Measurements from ENCODE around the gene TBC1D23. TPM values are rescaled to one million over a fixed set of nuclear protein-coding genes. Genes with fewer than 3 reads are reported as not detected.

Gene TBC1D23
- polyA plus RNA-seq, 3 donors, result 10.2 to 22.7 (median 12.2) TPM

DNA sequence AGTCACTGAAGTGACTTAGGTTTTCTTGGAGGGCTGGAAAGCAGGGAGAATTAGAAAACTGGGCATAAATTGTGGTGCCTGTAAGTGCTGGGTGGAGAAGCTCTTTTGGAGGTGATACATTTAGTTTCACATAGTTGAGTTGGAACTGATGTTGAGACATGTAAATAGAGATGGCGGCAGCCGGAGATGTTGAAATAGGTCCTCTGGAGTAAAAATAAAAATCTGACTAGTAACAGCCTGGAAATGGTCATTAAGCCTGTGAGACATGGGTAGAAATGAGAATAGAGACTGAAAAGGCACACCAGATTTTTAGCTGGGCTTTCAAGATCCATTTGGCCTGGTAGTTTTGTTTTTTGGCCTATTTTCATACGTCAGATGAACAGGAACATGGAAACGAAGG lies 70.9 kb downstream of the TBC1D23 start:
- Histone ChIP-seq H3K4me1 (ENCODE audit: control insufficient read depth in 1 of 2, insufficient read depth in 2 of 2, low read length in 2 of 2) (peaks cover 12 to 16% of the 10 kb centered on the region in 2 donors), H3K4me3 (replicated peaks in 1 of 3; ENCODE audit: low read depth in 2 of 3, low read length in 3 of 3) (no peak overlapping the region), H2AFZ (ENCODE audit: insufficient read depth, low read depth, low read length, poor library complexity, severe bottlenecking) (no peak overlapping the region), H3K9me3 (replicated peaks in 1 of 2; ENCODE audit: control insufficient read depth in 1 of 2, insufficient read depth in 1 of 2, low read length in 2 of 2) (no peaks in the 10 kb centered on the region), H3K4me2 (replicated peaks; ENCODE audit: extremely low read depth, low read length, poor library complexity, severe bottlenecking) (no peak overlapping the region), H4K20me1 (ENCODE audit: insufficient read depth, low read length) (no peaks in the 10 kb centered on the region), H3K27me3 (ENCODE audit: control insufficient read depth in 2 of 2, insufficient read depth in 2 of 2, low read length in 2 of 2) (no peaks in the 10 kb centered on the region), H3K36me3 (replicated peaks in 1 of 2; ENCODE audit: control insufficient read depth in 1 of 2, insufficient read depth in 2 of 2, low read length in 2 of 2) (peaks cover 0 to 9% of the 10 kb centered on the region in 2 donors), H3K79me2 (ENCODE audit: insufficient read depth, low read length) (no peaks in the 10 kb centered on the region), H3K9ac (ENCODE audit: insufficient read depth, low read length, poor library complexity, severe bottlenecking) (no peak overlapping the region), H3K27ac (ENCODE audit: low read depth in 1 of 2, low read length in 2 of 2) (no peak overlapping the region)
- DNase-seq, result no peak
- peaks cover 0 to 2% (median 0%) of the 10 kb centered on the region in 3 donors for H3K27me3 Mint-ChIP-seq (ENCODE audit: low read depth in 3 of 3)
- H3K9me3 Mint-ChIP-seq, result peaks cover 0 to 11% (median 4%) of the 10 kb centered on the region in 7 donors
- no peak overlapping the region for H3K27ac Mint-ChIP-seq
- TF ChIP-seq, protein P1, sequence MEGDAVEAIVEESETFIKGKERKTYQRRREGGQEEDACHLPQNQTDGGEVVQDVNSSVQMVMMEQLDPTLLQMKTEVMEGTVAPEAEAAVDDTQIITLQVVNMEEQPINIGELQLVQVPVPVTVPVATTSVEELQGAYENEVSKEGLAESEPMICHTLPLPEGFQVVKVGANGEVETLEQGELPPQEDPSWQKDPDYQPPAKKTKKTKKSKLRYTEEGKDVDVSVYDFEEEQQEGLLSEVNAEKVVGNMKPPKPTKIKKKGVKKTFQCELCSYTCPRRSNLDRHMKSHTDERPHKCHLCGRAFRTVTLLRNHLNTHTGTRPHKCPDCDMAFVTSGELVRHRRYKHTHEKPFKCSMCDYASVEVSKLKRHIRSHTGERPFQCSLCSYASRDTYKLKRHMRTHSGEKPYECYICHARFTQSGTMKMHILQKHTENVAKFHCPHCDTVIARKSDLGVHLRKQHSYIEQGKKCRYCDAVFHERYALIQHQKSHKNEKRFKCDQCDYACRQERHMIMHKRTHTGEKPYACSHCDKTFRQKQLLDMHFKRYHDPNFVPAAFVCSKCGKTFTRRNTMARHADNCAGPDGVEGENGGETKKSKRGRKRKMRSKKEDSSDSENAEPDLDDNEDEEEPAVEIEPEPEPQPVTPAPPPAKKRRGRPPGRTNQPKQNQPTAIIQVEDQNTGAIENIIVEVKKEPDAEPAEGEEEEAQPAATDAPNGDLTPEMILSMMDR (IDR thresholded peaks at IDR 0.05), result no peak
- peaks cover 21% of the 10 kb centered on the region for H3K4me1 Mint-ChIP-seq
- intact Hi-C loops (cut with micrococcal nuclease), result no loop called here
- H3K4me3 Mint-ChIP-seq, result no peak overlapping the region
- 50% methylated on average over 2 of the region's 4 CpGs for WGBS (ENCODE audit: insufficient coverage)
- H3K36me3 Mint-ChIP-seq, result peaks cover 10 to 11% of the 10 kb centered on the region in 2 donors

DNA sequence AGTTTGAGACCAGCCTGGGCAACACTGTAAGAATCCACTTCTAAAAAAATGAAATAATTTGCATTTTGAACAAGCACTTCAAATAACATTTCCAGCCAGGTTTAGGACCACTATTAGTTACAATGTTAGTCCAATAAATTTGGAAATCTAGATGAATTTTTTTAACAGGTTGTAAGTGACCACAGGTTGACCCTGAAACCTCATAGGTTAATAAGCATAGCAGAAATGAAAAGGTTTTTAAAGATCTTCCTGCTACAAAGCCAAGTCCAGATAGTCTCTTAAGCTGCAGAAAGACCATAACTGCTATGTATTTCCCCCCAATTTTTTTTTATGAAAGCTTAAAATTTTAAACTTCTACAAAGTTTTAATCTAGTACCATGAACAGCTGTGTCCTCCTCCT lies 72.3 kb downstream of the TBC1D23 start:
- Histone ChIP-seq H3K9ac (ENCODE audit: insufficient read depth, low read length, poor library complexity, severe bottlenecking) (no peak overlapping the region), H3K4me3 (replicated peaks in 1 of 3; ENCODE audit: low read depth in 2 of 3, low read length in 3 of 3) (no peak overlapping the region), H3K9me3 (replicated peaks in 1 of 2; ENCODE audit: control insufficient read depth in 1 of 2, insufficient read depth in 1 of 2, low read length in 2 of 2) (no peaks in the 10 kb centered on the region), H3K4me1 (ENCODE audit: control insufficient read depth in 1 of 2, insufficient read depth in 2 of 2, low read length in 2 of 2) (peaks cover 12 to 16% of the 10 kb centered on the region in 2 donors), H3K4me2 (replicated peaks; ENCODE audit: extremely low read depth, low read length, poor library complexity, severe bottlenecking) (no peak overlapping the region), H3K27ac (ENCODE audit: low read depth in 1 of 2, low read length in 2 of 2) (no peak overlapping the region), H4K20me1 (ENCODE audit: insufficient read depth, low read length) (no peaks in the 10 kb centered on the region), H3K79me2 (ENCODE audit: insufficient read depth, low read length) (no peaks in the 10 kb centered on the region), H2AFZ (ENCODE audit: insufficient read depth, low read depth, low read length, poor library complexity, severe bottlenecking) (no peak overlapping the region), H3K27me3 (ENCODE audit: control insufficient read depth in 2 of 2, insufficient read depth in 2 of 2, low read length in 2 of 2) (no peaks in the 10 kb centered on the region), H3K36me3 (replicated peaks in 1 of 2; ENCODE audit: control insufficient read depth in 1 of 2, insufficient read depth in 2 of 2, low read length in 2 of 2) (no peaks in the 10 kb centered on the region)
- Mint-ChIP-seq H3K4me1 (peaks cover 21% of the 10 kb centered on the region), H3K36me3 (no peaks in the 10 kb centered on the region), H3K27ac (no peak overlapping the region), H3K27me3 (ENCODE audit: low read depth in 3 of 3) (peaks cover 0 to 2% (median 0%) of the 10 kb centered on the region in 3 donors), H3K4me3 (no peak overlapping the region), H3K9me3 (no peaks in the 10 kb centered on the region)
- intact Hi-C loops (cut with micrococcal nuclease), result no loop called here
- no peak for DNase-seq
- TF ChIP-seq, protein P1 (IDR thresholded peaks at IDR 0.05), result no peak

Data from CD14-positive monocyte (primary cell).